Measurements from ENCODE around the gene MTMR11. TPM values are rescaled to one million over a fixed set of nuclear protein-coding genes. Genes with fewer than 3 reads are reported as not detected.
"Not testable (repeated sequence)": the region's sequence is repeated elsewhere in the genome, so short reads cannot be mapped to it uniquely, and the experiment has no call there.

Gene MTMR11
- total and polyA plus RNA-seq, 5 donors from 2014 or later: 0.13 to 0.98 (median 0.47) TPM

GRCh38 chr1:149888247-149888998 is 48.3 kb downstream of the MTMR11 start:
- H3K4me3 ChIP-seq (ENCODE audit: low read depth, low read length): peak overlapping the region; percentile 96
- peak overlapping the region; percentile 95 for H3K27ac ChIP-seq (ENCODE audit: insufficient read depth, low read length, poor library complexity, severe bottlenecking)
- Mint-ChIP-seq H3K9me3 (no peaks in the 10 kb centered on the region), H3K36me3 (no peaks in the 10 kb centered on the region), H3K27ac (no peak overlapping the region), H3K4me1 (peaks cover 0 to 5% (median 3%) of the 10 kb centered on the region in 4 donors), H3K27me3 (no peaks in the 10 kb centered on the region), H3K4me3 (no peak overlapping the region)
- H3K9me3 ChIP-seq (ENCODE audit: control insufficient read depth in 2 of 2, low read length in 2 of 2): no peaks in the 10 kb centered on the region
- ATAC-seq (ENCODE audit: low read depth in 2 of 2) (peak; percentile 3 to 6), DNase-seq (peak in 2 of 3 donors; percentile 55 to 93)
- peaks cover 27% of the 10 kb centered on the region for H3K4me1 ChIP-seq (ENCODE audit: control insufficient read depth, insufficient read depth, low read length, poor library complexity, severe bottlenecking)
- no peaks in the 10 kb centered on the region for H3K36me3 ChIP-seq (ENCODE audit: control insufficient read depth, insufficient read depth, low read length)
- H3K27me3 ChIP-seq (ENCODE audit: control insufficient read depth, insufficient read depth, low read length): no peaks in the 10 kb centered on the region

DNA sequence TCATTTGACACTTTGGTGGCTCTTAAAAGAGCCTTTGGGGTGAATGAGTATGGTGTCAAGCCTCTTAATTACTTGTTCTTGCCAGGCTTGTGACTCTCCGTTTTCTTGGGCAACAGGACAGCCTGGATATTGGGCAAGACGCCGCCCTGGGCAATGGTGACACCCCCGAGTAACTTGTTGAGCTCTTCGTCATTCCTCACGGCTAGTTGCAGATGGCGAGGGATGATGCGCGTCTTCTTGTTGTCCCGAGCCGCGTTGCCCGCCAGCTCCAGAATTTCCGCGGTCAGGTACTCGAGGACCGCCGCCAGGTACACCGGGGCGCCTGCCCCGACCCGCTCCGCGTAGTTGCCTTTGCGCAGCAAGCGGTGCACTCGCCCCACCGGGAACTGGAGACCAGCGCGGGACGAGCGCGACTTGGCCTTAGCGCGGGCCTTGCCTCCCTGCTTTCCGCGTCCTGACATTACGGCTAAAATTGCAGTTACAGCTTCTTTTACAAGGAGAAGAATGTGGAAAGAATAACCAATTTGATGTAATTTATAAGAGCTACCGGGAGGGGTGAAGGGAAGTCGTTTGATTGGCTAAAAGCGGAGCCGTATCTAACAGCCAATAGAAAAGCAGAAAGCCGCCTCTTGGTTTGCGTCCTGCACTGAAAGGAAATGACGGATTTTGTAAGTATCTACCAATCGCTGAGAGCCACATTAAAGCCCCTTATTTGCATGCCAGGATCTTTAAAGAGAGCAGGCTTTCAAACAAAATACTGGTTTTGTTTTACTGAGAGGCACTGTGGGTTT is 49.0 kb downstream of the MTMR11 start:
- H3K27me3 Mint-ChIP-seq: no peaks in the 10 kb centered on the region
- ATAC-seq (ENCODE audit: low read depth in 2 of 2): peak; percentile 67 to 70
- H3K9me3 Mint-ChIP-seq: no peaks in the 10 kb centered on the region
- H3K27ac Mint-ChIP-seq: no peak overlapping the region
- peak overlapping the region; percentile 95 for H3K27ac ChIP-seq (ENCODE audit: insufficient read depth, low read length, poor library complexity, severe bottlenecking)
- H3K36me3 Mint-ChIP-seq: no peaks in the 10 kb centered on the region
- no peaks in the 10 kb centered on the region for H3K27me3 ChIP-seq (ENCODE audit: control insufficient read depth, insufficient read depth, low read length)
- no peak overlapping the region for H3K4me3 Mint-ChIP-seq
- H3K4me1 Mint-ChIP-seq: peaks cover 0 to 5% (median 4%) of the 10 kb centered on the region in 4 donors
- peaks cover 27% of the 10 kb centered on the region for H3K4me1 ChIP-seq (ENCODE audit: control insufficient read depth, insufficient read depth, low read length, poor library complexity, severe bottlenecking)
- H3K36me3 ChIP-seq (ENCODE audit: control insufficient read depth, insufficient read depth, low read length): no peaks in the 10 kb centered on the region
- peak overlapping the region; percentile 96 for H3K4me3 ChIP-seq (ENCODE audit: low read depth, low read length)
- peak; percentile 79 to 98 (median 94) for DNase-seq
- H3K9me3 ChIP-seq (ENCODE audit: control insufficient read depth in 2 of 2, low read length in 2 of 2): no peaks in the 10 kb centered on the region

DNA sequence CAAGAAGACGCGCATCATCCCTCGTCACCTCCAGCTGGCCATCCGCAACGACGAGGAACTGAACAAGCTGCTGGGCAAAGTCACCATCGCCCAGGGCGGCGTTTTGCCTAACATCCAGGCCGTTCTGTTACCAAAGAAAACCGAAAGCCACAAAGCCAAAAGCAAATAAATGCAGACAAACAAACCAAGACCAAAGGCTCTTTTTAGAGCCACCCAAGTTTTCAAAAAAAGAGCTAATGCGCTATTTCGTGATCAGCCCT is 49.6 kb downstream of the MTMR11 start:
- H3K27ac ChIP-seq (ENCODE audit: insufficient read depth, low read length, poor library complexity, severe bottlenecking): peak overlapping the region; percentile 95
- ATAC-seq (ENCODE audit: low read depth in 2 of 2): not testable (repeated sequence)

GRCh38 chr1:149886396-149887195 is 50.1 kb downstream of the MTMR11 start:
- H3K4me1 Mint-ChIP-seq: peaks cover 0 to 13% (median 8%) of the 10 kb centered on the region in 4 donors
- Histone ChIP-seq H3K4me1 (ENCODE audit: control insufficient read depth, insufficient read depth, low read length, poor library complexity, severe bottlenecking) (peaks cover 27% of the 10 kb centered on the region), H3K4me3 (ENCODE audit: low read depth, low read length) (peak overlapping the region; percentile 96), H3K9me3 (ENCODE audit: control insufficient read depth in 2 of 2, low read length in 2 of 2) (no peaks in the 10 kb centered on the region), H3K36me3 (ENCODE audit: control insufficient read depth, insufficient read depth, low read length) (no peaks in the 10 kb centered on the region), H3K27me3 (ENCODE audit: control insufficient read depth, insufficient read depth, low read length) (no peaks in the 10 kb centered on the region), H3K27ac (ENCODE audit: insufficient read depth, low read length, poor library complexity, severe bottlenecking) (peak overlapping the region; percentile 95)
- H3K27me3 Mint-ChIP-seq: no peaks in the 10 kb centered on the region
- peak; percentile 76 to 78 for ATAC-seq (ENCODE audit: low read depth in 2 of 2)
- H3K4me3 Mint-ChIP-seq: no peak overlapping the region
- no peak overlapping the region for H3K27ac Mint-ChIP-seq
- H3K9me3 Mint-ChIP-seq: no peaks in the 10 kb centered on the region
- no peaks in the 10 kb centered on the region for H3K36me3 Mint-ChIP-seq
- peak; percentile 84 to 98 (median 95) for DNase-seq

More for the DNA sequence above, 49.6 kb downstream of the MTMR11 start:
- H3K4me3 Mint-ChIP-seq; H3K27ac Mint-ChIP-seq; H3K27me3 Mint-ChIP-seq; H3K36me3 Mint-ChIP-seq; DNase-seq; H3K9me3 Mint-ChIP-seq; H3K27me3 ChIP-seq (ENCODE audit: control insufficient read depth, insufficient read depth, low read length); H3K4me1 Mint-ChIP-seq; H3K9me3 ChIP-seq (ENCODE audit: control insufficient read depth in 2 of 2, low read length in 2 of 2); H3K36me3 ChIP-seq (ENCODE audit: control insufficient read depth, insufficient read depth, low read length): not testable (repeated sequence)
- peak overlapping the region; percentile 96 for H3K4me3 ChIP-seq (ENCODE audit: low read depth, low read length)
- peaks cover 27% of the 10 kb centered on the region for H3K4me1 ChIP-seq (ENCODE audit: control insufficient read depth, insufficient read depth, low read length, poor library complexity, severe bottlenecking)

- not testable (repeated sequence) for H3K27me3 ChIP-seq (ENCODE audit: control insufficient read depth, insufficient read depth, low read length); H3K9me3 Mint-ChIP-seq; H3K4me3 Mint-ChIP-seq; ATAC-seq (ENCODE audit: low read depth in 2 of 2); H3K27ac Mint-ChIP-seq; H3K36me3 Mint-ChIP-seq; DNase-seq; H3K36me3 ChIP-seq (ENCODE audit: control insufficient read depth, insufficient read depth, low read length); H3K9me3 ChIP-seq (ENCODE audit: control insufficient read depth in 2 of 2, low read length in 2 of 2); H3K27me3 Mint-ChIP-seq
- H3K4me1 Mint-ChIP-seq: peaks cover 0 to 15% (median 9%) of the 10 kb centered on the region in 4 donors
- H3K4me3 ChIP-seq (ENCODE audit: low read depth, low read length): peak overlapping the region; percentile 96
- H3K27ac ChIP-seq (ENCODE audit: insufficient read depth, low read length, poor library complexity, severe bottlenecking): peak overlapping the region; percentile 95
- H3K4me1 ChIP-seq (ENCODE audit: control insufficient read depth, insufficient read depth, low read length, poor library complexity, severe bottlenecking): peaks cover 27% of the 10 kb centered on the region
Measured at GRCh38 chr1:149886121-149886395, 50.6 kb downstream of the MTMR11 start.

DNA sequence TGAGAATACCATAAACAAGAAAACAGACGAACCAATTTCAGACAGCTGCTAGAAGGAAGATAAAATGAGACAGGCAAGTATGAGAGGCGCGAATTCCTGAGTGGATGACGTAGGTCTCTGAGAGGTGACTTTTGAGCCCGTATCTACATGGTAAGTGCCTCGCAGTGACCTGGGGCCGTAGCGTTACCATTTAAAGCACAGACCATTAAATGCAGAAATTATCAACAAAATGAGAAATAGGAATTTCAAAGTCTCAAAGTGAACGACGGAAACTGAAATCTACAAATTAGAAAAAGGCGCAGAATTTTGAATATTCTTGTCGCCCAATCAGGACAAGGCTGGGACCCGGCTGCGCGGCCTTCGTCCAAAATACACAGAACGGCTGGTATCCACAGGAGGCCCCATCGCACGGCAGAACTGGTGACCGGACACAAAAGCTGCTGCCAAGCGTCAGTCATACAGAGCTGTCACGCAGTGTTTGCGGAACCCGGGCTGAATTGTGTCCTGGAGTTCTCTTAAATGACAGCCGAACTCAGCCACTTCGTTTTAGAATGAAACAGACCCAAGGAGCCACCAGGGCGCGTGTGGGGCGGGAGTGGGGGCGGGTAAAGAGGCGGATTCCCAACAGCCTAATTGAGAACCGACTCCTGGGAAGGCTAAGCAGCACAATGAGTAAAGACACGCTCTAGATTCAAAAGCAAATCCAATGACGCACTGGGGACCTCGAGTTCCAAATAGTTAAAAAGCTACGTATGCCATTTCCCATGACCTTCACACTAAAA is 51.1 kb downstream of the MTMR11 start:
- Mint-ChIP-seq H3K4me1 (peaks cover 0 to 15% (median 9%) of the 10 kb centered on the region in 4 donors), H3K4me3 (no peak overlapping the region), H3K9me3 (no peaks in the 10 kb centered on the region), H3K27me3 (no peaks in the 10 kb centered on the region), H3K36me3 (no peaks in the 10 kb centered on the region), H3K27ac (no peak overlapping the region)
- peak; percentile 43 to 89 (median 71) for DNase-seq
- no peak for ATAC-seq (ENCODE audit: low read depth in 2 of 2)
- Histone ChIP-seq H3K27ac (ENCODE audit: insufficient read depth, low read length, poor library complexity, severe bottlenecking) (peak overlapping the region; percentile 95), H3K36me3 (ENCODE audit: control insufficient read depth, insufficient read depth, low read length) (no peaks in the 10 kb centered on the region), H3K4me3 (ENCODE audit: low read depth, low read length) (peak overlapping the region; percentile 96), H3K27me3 (ENCODE audit: control insufficient read depth, insufficient read depth, low read length) (no peaks in the 10 kb centered on the region), H3K4me1 (ENCODE audit: control insufficient read depth, insufficient read depth, low read length, poor library complexity, severe bottlenecking) (peaks cover 27% of the 10 kb centered on the region), H3K9me3 (ENCODE audit: control insufficient read depth in 2 of 2, low read length in 2 of 2) (no peaks in the 10 kb centered on the region)
